GM20000 (cell line): ENCODE data around the gene TM9SF2.
"Not testable (repeated sequence)": the region's sequence is repeated elsewhere in the genome, so short reads cannot be mapped to it uniquely, and the experiment has no call there.

Experiments
- DNase-seq: peaks from one replicate; pipeline ENCODE4 v3.0.0; 2012; ENCODE audit warnings: low spot score
- CTCF ChIP-seq: IDR thresholded peaks from 2 replicates; pipeline ENCODE4 v1.5.1; 2012; ENCODE audit warnings: mild to moderate bottlenecking, control low read depth; ENCODE audit errors: extremely low read depth, missing control alignments

Gene TM9SF2, protein sequence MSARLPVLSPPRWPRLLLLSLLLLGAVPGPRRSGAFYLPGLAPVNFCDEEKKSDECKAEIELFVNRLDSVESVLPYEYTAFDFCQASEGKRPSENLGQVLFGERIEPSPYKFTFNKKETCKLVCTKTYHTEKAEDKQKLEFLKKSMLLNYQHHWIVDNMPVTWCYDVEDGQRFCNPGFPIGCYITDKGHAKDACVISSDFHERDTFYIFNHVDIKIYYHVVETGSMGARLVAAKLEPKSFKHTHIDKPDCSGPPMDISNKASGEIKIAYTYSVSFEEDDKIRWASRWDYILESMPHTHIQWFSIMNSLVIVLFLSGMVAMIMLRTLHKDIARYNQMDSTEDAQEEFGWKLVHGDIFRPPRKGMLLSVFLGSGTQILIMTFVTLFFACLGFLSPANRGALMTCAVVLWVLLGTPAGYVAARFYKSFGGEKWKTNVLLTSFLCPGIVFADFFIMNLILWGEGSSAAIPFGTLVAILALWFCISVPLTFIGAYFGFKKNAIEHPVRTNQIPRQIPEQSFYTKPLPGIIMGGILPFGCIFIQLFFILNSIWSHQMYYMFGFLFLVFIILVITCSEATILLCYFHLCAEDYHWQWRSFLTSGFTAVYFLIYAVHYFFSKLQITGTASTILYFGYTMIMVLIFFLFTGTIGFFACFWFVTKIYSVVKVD

GRCh38 chr13:99501184-99501847 is at the start of gene TM9SF2:
Gene TM9SF2 (plus strand): TSS chr13:99501472. CDS start chr13:99501607, 135 bp downstream.
- TF ChIP-seq CTCF = no peak
- DNase-seq = peak; percentile 87

- TF ChIP-seq CTCF = no peak
These were observed 46.6 kb upstream of the TM9SF2 start for GRCh38 chr13:99454518-99455183.

GRCh38 chr13:99459099-99459850 is 42.0 kb upstream of the TM9SF2 start:
- TF ChIP-seq CTCF = no peak
- DNase-seq = no peak

More at GRCh38 chr13:99454518-99455183, 46.6 kb upstream of the TM9SF2 start:
- DNase-seq = no peak

DNA sequence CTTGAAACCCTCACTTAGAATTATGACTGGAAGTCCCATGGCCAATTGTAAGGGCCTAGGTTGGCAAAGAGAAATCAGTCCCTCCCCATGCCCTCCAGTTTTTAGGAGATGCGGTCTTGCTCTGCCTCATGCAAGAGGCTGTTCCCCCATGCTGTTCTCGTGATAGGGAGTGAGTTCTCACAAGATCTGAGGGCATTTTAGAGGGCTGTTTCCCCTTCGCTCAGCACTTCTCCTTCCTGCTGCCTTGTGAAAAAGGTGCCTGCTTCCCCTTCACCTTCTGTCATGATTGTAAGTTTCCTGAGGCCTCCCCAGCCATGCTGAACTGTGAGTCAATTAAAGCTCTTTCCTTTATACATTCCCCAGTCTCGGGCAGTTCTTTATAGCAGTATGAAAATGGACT is 40.5 kb upstream of the TM9SF2 start:
- DNase-seq = not testable (repeated sequence)

DNA sequence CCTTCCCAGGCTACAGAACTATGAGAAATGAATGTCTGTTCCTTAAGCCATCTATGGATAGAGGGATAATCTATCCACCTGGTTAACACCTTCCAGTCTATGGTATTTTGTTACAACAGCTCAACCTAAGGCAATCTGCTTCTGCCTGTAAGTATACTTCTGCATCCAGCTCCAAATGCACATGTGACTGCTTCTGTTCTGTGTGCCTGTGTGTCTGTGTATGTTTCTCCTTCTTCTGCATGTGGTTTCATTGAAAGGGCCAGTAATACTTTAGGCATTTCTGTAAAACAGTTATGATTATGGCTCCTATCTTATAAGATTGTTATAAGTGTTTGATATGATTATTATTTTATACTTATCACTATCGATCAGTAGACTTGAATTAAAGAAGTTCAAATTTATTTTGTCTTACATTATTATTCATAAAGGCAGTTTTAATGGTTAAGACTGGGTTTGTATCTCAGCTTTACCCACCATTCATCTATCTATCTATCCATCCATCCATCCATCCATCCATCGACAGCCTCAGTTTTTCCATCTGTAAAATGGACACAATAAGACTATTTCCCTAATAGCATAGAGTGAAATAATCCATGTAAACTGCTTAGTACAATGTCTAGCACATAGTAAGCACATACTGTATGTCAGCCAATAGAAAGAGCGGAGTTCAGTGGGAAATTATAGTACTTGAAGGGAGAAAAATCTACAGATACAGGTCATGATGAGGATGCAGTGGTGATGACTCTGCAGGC is 37.5 kb upstream of the TM9SF2 start:
- no peak for DNase-seq
- no peak for TF ChIP-seq CTCF

DNA sequence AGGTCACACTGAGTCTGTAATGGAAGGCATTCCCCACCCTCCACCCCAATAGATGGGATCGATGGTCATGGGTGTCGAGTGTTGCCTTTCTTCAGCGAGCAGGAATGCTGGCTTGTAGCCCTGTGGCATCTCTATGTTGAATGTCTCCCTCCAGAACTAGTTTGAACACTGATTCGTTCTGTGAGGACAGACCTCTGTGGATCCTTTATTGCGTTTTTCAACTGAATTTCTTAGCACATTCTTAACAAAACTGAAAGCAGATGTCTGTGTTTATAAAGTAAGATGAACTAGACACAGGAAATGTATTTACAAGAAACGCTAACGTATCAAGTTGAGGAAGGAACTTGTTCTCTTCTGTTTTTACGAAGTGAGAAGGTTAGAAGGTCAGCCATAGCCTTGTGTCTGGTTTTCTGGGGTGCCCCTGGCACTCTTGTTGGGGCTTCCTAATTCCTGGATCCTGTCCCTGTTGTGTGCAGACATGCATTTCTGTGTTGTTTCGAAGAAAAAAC is 36.8 kb upstream of the TM9SF2 start:
- DNase-seq = peak; percentile 24

More for the DNA sequence above, 36.8 kb upstream of the TM9SF2 start:
- TF ChIP-seq CTCF = no peak
